Renal cortical epithelial cell (primary cell): ENCODE measurements around the gene TBX21. TPM values are rescaled to one million over a fixed set of nuclear protein-coding genes. Genes with fewer than 3 reads are reported as not detected.

ENCODE experiments used
- DNase-seq: peaks from one replicate; pipeline ENCODE4 v3.0.0-alpha.2; 2011; ENCODE audit warnings: low read depth
- total RNA-seq: library from RNA; depleted of rRNA; stranded (reverse); fragments of >200 nt; gene quantifications from 2 replicates; pipeline ENCODE4 v1.2.3, GENCODE V29; 2014

TBX21 gene
- total RNA-seq, 1 donor from 2014 or later, result not detected

GRCh38 chr17:47712330-47713023 lies 20.6 kb upstream of the TBX21 start:
- DNase-seq, result no peak

DNA sequence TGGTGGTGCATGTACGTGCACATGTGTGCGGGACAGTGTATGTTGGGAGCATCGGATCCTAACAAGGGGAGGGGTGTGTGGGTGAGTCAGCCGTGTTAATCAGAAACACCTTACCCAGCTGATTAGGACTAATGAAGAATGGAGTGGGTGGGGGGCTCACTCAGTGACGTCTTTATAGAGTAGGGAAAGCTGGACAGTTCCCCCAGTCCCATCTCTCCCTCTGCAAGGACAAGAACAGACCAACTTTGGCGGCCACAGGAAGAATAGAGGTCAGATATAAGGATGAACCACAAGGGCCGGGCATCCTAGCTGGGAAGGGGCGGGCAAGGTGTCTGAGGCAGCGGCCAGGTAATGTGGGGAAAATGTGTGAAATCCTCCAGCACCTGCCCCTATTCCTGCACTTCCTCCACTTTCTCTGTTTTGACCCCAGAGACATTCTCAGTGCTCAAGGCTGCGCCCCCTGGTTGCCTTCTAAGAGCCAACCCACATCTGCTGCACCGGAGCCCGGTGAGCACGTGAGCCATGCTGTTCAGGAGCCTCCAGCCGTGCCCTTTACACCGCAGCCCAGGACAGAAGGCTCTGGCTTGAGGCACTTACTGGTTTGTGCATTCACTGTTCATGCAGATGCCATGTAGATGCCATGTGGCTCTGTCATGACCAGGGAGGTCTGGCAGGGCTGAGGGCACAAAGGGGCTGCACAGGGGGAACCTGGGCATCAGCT lies 18.9 kb upstream of the TBX21 start:
- no peak for DNase-seq

GRCh38 chr17:47714773-47715396 lies 18.2 kb upstream of the TBX21 start:
- DNase-seq, result no peak

DNA sequence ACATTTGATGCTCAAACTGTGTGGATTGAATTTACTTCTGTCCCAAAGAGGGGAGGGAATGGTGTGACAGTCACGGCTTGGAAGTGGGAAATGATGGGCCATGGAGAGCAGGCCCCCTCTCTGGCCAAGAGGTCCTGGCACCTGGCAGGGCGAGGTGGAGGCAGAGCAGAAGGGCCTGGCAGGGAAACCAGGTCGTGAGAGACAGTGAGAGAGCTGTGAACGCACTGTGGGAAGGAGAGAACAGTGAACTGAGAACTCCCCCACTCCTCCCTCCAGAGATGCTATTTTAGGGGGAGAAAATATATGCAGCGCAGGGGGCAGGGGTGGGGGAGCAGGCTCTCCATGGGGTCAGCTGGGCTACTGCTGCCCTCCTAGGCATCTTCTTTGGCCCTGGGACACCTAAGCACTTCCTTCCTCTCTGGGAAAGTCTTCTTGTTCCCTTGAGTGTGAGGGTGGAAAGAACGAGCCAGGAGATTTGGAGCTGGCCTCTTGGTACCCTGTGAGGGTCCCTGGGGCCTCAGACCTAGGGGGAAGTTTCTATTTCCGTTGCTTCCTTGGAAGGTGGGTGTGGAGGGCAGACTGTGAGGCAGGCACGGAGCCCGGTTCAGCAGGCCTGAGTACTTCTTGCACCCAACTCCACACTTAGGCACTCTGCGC lies 17.2 kb upstream of the TBX21 start:
- no peak for DNase-seq

DNA sequence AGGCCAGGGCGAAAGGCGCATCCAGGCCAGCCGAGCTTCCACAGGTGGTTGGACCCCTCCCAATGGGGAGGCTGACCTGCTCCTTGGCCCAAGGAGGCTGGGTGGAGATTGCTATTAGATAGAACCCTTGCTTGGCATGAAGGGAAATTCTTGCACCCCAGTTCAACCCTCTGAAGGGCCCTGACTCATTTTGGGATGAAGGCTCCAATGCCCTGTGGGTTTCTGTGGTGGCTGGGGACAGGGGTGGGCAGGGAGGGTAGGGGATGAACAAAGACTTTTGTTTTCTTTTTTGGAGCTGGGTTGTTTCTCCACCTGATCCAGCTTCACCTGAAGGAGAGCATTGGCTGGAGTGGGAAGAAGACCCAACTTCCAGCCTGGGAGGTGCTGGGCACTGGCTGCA lies 16.7 kb upstream of the TBX21 start:
- DNase-seq, result no peak

GRCh38 chr17:47717261-47717697 lies 15.8 kb upstream of the TBX21 start:
- DNase-seq, result no peak

DNA sequence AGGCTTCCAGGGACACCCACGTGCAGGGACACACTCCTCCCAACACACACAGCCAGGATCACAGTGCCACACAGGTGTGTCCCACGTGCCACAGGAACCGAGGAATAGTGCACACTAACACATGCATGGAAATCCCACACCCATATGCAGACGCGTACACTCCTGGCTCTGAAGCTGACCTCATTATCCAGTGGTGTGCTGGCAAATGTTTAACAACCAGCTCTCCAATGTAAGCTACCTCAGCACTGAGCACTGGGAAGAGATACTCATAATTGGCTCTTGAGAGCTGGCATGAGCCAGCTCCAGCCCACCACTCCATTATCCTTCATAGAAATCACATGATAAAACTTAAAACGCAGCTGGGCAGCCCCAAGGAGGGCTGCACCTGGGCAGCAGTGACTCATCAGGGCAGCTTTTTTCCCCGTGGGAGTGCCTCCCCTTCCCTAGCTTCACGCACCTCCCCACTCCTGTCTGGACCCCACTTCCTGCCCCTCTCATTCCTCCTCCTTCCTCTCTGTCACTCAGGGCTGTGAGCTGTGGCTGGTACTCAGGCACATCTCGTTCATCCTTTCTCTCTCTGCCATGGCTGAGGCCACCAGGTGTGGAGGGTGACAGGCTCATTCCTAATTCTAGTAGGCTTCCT lies 14.9 kb upstream of the TBX21 start:
- DNase-seq, result peak; percentile 54

DNA sequence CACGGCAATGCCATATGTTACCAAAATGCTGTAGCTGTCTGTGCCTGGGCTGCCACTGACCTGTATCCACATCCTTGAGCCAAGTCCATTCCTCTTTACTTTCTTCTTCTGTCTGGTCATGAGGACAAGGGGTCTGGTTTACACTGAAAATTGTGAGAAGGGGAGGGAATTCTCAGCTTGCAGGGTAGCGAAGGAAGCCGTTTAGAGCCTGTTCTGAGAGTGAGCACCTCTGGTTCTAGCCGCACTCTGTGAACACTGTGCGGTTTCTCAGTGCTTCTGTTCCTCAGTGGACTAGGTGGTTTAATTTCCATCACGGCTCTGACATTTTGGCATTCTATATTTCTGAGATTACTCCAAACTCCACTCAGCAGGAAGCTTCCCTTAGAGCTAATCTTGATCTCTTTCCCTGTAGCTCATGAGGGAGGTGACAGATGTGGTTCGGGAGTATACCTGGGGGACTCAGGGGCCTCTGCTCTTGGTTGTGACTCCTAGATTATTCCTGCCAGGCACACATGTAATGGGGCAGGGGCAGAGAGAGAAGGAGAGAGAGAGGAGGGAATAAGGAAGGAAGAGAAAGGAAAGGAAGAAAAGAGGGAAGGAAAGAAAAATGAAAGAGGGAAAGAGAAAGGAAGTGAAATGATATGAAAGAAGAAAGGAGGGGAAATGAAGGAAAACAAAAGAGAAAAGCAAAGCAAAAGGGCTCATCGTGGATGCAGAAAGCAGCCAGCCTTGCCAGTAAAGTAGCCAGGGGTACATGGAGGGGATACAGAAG lies 14.2 kb upstream of the TBX21 start:
- no peak for DNase-seq

GRCh38 chr17:47719411-47720152 lies 13.5 kb upstream of the TBX21 start:
- peak; percentile 63 for DNase-seq

- DNase-seq, result no peak
Observed at GRCh38 chr17:47720196-47720595, 12.8 kb upstream of the TBX21 start.

DNA sequence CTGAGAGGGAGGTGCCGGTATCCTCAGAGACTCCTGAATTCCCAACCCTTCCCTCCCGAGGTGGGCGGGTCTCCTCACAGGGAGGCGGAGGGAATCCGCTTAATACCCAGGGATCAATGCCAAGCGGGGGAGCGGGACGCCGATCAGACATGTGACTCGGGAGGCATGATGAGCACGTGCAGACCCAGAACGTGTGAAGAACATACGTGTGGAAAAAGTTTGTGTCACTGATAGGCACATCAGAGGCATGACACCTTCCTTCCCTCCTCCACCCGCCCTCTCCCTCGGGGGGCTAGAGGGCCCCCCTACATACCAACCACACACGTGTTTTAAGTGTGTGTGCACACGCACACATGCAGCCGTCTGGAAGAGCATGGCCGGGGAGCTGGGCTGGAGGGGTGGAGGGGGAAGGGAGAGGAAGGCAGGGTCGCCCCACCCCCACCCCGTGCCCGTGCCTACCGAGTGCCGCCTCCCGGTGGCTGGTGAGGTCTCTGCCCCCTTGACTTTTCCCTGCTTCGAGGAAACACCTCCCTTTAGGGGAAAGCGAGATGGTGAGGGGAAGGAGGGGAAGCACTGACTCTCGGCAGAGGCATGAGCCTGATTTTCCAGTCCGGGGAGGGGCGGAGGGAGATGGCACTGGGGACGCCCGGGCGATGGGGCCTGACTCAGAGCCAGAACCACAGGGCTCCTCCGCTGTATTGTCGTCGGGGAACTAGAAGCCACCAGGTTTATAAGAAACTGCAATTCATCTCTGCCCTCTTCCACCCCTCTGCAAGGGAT lies 12.1 kb upstream of the TBX21 start:
- DNase-seq, result no peak

GRCh38 chr17:47721725-47722124 lies 11.3 kb upstream of the TBX21 start:
- no peak for DNase-seq

- DNase-seq, result no peak
Observed at GRCh38 chr17:47724705-47725104, 8.3 kb upstream of the TBX21 start.

- DNase-seq, result no peak
Observed at GRCh38 chr17:47725446-47726111, 7.5 kb upstream of the TBX21 start.

DNA sequence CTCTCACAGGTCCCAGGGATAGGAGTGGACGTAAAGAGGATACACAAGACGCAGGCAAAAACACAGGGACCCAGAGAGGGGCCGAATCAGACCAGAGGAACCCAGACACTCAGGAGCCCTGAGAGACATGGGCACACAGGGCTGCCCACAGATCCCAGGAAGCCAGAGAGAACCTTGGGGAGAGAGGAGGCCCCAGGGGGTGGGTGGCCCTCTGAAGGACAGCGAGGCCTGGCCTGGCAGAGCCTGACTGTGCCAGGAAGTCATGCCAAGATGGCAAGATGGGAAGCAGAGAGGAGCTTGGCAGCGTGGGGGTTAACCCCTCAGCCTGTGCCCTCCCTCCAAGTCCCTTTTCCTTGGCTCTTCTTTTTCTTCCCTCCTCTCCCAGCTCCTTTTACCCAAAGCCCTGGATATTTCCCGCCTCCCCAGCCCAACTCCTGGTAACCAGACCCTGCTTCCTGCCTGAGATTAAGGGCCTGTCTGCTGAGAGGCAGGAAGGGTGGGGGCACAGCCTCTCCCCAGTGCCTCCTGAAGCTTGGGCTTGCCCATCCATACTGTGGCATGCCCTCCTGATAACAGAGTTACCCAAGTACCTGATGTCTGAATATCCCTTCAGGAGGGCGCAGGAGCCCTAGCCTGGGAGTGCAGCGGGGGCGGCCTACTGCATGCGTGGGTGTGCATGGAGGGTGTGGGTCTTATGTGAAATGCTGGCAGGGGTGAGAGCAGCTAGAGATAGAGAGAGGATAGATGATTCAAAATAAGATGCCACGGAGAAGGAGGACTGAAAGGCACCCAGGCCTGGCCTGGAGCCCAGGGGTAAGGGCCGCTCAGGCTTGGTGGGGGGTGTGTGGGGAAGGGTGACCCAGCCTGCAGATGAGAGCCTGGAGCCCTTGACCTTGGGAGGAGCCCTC lies 6.0 kb upstream of the TBX21 start:
- no peak for DNase-seq

DNA sequence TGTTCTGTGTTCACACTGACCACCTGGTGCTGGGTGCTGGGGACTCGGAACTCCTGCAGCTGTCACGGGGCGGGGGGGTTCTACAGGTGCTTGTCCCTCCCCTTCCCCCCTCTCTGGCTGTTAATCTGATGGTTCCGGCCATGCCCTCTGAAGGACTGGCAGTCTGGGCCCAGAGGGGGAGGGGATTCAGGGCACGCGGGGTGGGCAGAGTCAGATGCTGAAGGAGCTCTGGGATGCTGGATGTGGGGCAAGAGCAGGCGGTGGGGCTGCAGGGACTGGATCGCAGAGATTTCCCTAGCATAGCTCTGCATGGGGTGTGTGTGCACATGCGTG lies 5.4 kb upstream of the TBX21 start:
- no peak for DNase-seq

DNA sequence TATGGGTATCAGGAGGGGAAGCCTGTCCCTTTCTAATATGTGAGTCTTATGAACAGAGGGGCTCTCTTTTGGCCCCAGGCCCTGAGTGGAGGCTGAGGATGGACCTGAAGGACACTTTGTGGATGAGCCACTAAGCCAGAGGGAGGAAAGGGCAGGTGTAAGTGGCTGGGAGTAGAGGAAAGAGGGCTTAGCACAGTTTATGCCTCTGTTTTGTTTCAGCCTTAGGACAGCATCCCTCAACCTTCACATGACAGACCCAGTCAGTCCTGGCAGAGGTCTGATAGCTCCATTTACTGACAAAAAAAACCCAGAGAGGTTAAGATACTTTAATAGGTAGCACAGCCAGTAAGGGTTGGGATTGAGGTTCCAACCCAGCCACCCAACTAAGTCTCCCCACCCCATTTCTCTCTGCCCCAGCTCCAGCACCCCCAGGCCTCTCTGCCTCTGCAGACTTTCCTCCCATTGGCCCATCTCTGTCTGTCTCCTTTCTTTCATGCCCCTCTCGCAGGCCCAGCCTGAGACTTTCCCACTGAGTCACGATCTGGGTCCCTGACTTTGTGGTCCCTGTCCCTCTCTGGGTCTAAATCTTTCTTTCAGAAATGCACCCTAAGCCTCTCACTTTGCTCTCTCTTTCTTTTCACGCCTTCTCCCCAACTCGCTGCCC lies 4.7 kb upstream of the TBX21 start:
- no peak for DNase-seq

DNA sequence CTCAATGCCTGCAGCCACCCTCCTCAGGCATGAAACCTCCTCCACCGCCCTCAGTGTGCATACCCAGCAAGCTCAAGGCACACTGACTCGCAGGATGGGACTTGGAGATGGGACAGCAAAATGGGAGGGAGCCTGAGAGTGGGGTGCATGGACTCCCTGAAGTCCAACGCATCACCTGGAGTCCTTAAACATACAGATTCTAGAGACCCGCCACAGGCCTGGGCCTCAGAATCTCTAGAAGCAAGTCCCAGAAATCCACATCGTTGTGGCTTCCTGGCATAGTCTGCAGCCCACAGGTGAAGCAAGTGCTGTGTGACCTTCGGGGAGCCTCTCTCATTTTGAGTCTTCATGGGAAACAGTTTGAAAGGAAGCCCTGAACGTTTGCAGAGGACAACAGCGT lies 3.6 kb upstream of the TBX21 start:
- no peak for DNase-seq
